ENCODE data around the gene CBLB.
"Not testable (repeated sequence)": the region's sequence is repeated elsewhere in the genome, so short reads cannot be mapped to it uniquely, and the experiment has no call there.

Gene CBLB

GRCh38 chr3:105747060-105747541, 121.7 kb downstream of the CBLB start:
- no peak for DNase-seq

GRCh38 chr3:105746231-105746996, 122.4 kb downstream of the CBLB start:
- DNase-seq, result no peak

GRCh38 chr3:105745046-105745445, 123.8 kb downstream of the CBLB start:
- DNase-seq, result no peak

- DNase-seq, result no peak
Observed at GRCh38 chr3:105744202-105744601, 124.6 kb downstream of the CBLB start.

- no peak for DNase-seq
Observed at GRCh38 chr3:105733356-105733755, 135.5 kb downstream of the CBLB start.

GRCh38 chr3:105731686-105732085, 137.1 kb downstream of the CBLB start:
- DNase-seq, result no peak

GRCh38 chr3:105730801-105731354, 137.9 kb downstream of the CBLB start:
- DNase-seq, result no peak

GRCh38 chr3:105729667-105730066, 139.1 kb downstream of the CBLB start:
- DNase-seq, result no peak

GRCh38 chr3:105728771-105729312, 140.0 kb downstream of the CBLB start:
- no peak for DNase-seq

GRCh38 chr3:105727036-105727435, 141.8 kb downstream of the CBLB start:
- DNase-seq, result not testable (repeated sequence)

- no peak for DNase-seq
Observed at GRCh38 chr3:105722943-105723556, 145.8 kb downstream of the CBLB start.

GRCh38 chr3:105719791-105720190, 149.0 kb downstream of the CBLB start:
- DNase-seq, result no peak

GRCh38 chr3:105715372-105715771, 153.4 kb downstream of the CBLB start:
- DNase-seq, result no peak

GRCh38 chr3:105714453-105714852, 154.4 kb downstream of the CBLB start:
- no peak for DNase-seq

GRCh38 chr3:105708980-105709379, 159.8 kb downstream of the CBLB start:
- DNase-seq, result no peak

GRCh38 chr3:105707009-105707408, 161.8 kb downstream of the CBLB start:
- no peak for DNase-seq

GRCh38 chr3:105704726-105705410, 163.9 kb downstream of the CBLB start:
- no peak for DNase-seq

- no peak for DNase-seq
Observed at GRCh38 chr3:105700575-105700974, 168.2 kb downstream of the CBLB start.

- DNase-seq, result no peak
Observed at GRCh38 chr3:105691633-105692032, 177.2 kb downstream of the CBLB start.

- no peak for DNase-seq
Observed at GRCh38 chr3:105691053-105691452, 177.8 kb downstream of the CBLB start.

- DNase-seq, result no peak
Observed at GRCh38 chr3:105688821-105689220, 180.0 kb downstream of the CBLB start.

GRCh38 chr3:105686278-105686897, 182.4 kb downstream of the CBLB start:
- DNase-seq, result no peak

GRCh38 chr3:105679951-105680350, 188.9 kb downstream of the CBLB start:
- no peak for DNase-seq

Measured in NCI-H2107 (cell line).